ENCODE results near the gene BIRC5.

The BIRC5 gene

GRCh38 chr17:78224231-78225087 lies 10.4 kb downstream of the BIRC5 start:
- TF ChIP-seq, protein P1, sequence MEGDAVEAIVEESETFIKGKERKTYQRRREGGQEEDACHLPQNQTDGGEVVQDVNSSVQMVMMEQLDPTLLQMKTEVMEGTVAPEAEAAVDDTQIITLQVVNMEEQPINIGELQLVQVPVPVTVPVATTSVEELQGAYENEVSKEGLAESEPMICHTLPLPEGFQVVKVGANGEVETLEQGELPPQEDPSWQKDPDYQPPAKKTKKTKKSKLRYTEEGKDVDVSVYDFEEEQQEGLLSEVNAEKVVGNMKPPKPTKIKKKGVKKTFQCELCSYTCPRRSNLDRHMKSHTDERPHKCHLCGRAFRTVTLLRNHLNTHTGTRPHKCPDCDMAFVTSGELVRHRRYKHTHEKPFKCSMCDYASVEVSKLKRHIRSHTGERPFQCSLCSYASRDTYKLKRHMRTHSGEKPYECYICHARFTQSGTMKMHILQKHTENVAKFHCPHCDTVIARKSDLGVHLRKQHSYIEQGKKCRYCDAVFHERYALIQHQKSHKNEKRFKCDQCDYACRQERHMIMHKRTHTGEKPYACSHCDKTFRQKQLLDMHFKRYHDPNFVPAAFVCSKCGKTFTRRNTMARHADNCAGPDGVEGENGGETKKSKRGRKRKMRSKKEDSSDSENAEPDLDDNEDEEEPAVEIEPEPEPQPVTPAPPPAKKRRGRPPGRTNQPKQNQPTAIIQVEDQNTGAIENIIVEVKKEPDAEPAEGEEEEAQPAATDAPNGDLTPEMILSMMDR (conservative IDR thresholded peaks at IDR 0.05; ENCODE audit: control insufficient read depth, insufficient read depth, low read depth, low read length) = no peak
- DNase-seq (ENCODE audit: low read depth) = no peak
- no peak overlapping the region for H3K4me3 ChIP-seq (ENCODE audit: control insufficient read depth, low read depth, low read length)

DNA sequence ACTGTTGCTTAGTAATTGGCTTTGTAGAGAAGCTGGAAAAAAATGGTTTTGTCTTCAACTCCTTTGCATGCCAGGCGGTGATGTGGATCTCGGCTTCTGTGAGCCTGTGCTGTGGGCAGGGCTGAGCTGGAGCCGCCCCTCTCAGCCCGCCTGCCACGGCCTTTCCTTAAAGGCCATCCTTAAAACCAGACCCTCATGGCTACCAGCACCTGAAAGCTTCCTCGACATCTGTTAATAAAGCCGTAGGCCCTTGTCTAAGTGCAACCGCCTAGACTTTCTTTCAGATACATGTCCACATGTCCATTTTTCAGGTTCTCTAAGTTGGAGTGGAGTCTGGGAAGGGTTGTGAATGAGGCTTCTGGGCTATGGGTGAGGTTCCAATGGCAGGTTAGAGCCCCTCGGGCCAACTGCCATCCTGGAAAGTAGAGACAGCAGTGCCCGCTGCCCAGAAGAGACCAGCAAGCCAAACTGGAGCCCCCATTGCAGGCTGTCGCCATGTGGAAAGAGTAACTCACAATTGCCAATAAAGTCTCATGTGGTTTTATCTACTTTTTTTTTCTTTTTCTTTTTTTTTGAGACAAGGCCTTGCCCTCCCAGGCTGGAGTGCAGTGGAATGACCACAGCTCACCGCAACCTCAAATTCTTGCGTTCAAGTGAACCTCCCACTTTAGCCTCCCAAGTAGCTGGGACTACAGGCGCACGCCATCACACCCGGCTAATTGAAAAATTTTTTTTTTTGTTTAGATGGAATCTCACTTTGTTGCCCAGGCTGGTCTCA lies 11.2 kb downstream of the BIRC5 start:
- no peak for DNase-seq (ENCODE audit: low read depth)
- H3K4me3 ChIP-seq (ENCODE audit: control insufficient read depth, low read depth, low read length) = no peak overlapping the region
- TF ChIP-seq, protein P1 (conservative IDR thresholded peaks at IDR 0.05; ENCODE audit: control insufficient read depth, insufficient read depth, low read depth, low read length) = no peak

GRCh38 chr17:78226055-78226758 lies 12.2 kb downstream of the BIRC5 start:
- H3K4me3 ChIP-seq (ENCODE audit: control insufficient read depth, low read depth, low read length) = no peak overlapping the region
- TF ChIP-seq, protein P1 (conservative IDR thresholded peaks at IDR 0.05; ENCODE audit: control insufficient read depth, insufficient read depth, low read depth, low read length) = no peak
- DNase-seq (ENCODE audit: low read depth) = no peak

DNA sequence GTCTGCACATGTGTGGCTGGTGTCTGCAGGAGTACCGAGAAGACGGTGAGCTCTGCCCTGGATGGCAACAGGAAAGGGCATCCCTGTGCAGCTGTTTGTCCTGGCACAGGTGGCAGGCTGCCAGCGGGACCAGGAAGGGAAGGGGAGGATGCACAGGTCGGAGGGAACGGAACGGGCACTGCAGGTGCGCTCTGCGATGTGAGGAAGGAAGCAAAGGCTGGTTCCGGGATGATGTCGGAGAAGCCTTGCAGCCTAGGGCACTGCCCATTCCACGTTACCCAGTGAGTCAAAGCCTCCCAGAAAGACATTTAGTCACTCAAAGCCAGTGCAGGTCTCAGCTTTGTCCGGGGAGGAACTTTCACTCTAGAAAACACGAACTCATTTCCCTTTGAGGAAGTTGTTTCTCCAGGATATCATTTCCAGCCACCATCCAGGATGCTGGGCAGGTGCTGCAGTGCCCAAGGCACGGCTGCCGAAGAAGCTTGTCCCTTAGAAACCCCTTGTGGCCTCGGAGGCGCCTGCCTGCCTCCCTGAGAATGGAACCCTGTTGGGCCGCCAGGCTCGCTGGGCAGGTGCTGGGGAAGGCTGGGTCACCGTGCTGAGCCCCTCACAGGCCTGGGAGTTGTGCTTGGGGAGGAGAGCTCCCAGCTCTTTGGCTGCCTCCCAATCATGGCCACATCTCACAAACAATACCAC lies 12.9 kb downstream of the BIRC5 start:
- H3K4me3 ChIP-seq (ENCODE audit: control insufficient read depth, low read depth, low read length) = no peak overlapping the region
- TF ChIP-seq, protein P1 (conservative IDR thresholded peaks at IDR 0.05; ENCODE audit: control insufficient read depth, insufficient read depth, low read depth, low read length) = no peak
- no peak for DNase-seq (ENCODE audit: low read depth)

- no peak for DNase-seq (ENCODE audit: low read depth)
These were observed 13.4 kb downstream of the BIRC5 start for GRCh38 chr17:78227455-78227916.

More at GRCh38 chr17:78227455-78227916, 13.4 kb downstream of the BIRC5 start:
- TF ChIP-seq, protein P1 (conservative IDR thresholded peaks at IDR 0.05; ENCODE audit: control insufficient read depth, insufficient read depth, low read depth, low read length) = no peak
- H3K4me3 ChIP-seq (ENCODE audit: control insufficient read depth, low read depth, low read length) = no peak overlapping the region

Measured in fibroblast of mammary gland (primary cell).